Measurements from ENCODE around the gene DLGAP4. TPM values are rescaled to one million over a fixed set of nuclear protein-coding genes. Genes with fewer than 3 reads are reported as not detected.
A peak's percentile ranks its signal among the peaks of the same experiment; 100 is the strongest.

The DLGAP4 gene
- polyA plus RNA-seq, 2 of the 4 experiments (the other 2 are of a cell fraction) = 11.9 to 36.7 TPM

DNA sequence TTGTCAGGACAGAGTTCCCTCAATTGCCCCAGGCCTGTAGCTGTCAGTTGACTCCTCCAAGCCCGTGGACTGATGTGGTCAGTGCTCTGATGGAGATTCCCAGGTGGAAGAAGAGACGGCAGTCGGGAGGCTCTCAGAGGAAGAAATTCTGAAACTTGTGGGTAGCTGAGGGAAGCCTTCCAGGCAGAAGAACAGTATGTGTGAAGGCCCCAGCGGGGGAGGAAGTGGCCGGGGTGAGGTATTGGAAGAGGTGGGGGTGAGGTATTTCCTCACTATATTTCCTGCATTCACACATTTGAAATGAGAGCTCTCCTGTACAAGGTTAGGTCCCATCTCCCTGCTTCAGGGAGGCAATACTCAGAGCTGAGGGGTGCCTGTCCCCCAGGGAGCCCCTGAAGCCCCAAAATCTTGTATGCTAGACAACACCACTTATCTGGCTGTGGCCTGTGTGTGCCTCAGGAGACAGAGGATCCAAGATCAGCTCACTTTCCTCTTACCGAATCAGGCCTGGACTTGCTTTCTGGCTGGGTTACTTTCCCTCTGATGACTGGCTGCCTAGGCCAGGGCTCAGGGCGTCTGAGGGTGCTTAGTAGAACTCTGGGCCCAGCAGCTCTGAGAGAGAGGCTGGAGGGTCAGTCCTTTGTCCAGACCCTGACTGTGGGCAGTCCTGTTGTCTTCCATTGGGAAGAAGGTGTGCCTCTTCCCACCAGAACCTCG lies 185.9 kb downstream of the DLGAP4 start:
- WGBS (ENCODE audit: missing lambda C conversion rate) = 88% methylated on average over 8 of the region's 8 CpGs
- peak in 1 of 2 experiments; percentile 20; a peak in 2 of 6 replicates for ATAC-seq
- no peak for FAIRE-seq
- DNase-seq (ENCODE audit: low read depth in 1 of 2, low spot score in 1 of 2) = no peak
- Histone ChIP-seq H3K27ac (peak overlapping the region in 1 of 2 experiments; percentile 37; a peak in 3 of 6 replicates), H3K4me2 (no peak overlapping the region), H3K4me3 (no peak overlapping the region), H3K9me3 (no peaks in the 10 kb centered on the region), H3K4me1 (no peaks in the 10 kb centered on the region)
- no peak for TF ChIP-seq HEYL (CRISPR knock-in tag; IDR thresholded peaks at IDR 0.05)
- TF ChIP-seq, protein P1, sequence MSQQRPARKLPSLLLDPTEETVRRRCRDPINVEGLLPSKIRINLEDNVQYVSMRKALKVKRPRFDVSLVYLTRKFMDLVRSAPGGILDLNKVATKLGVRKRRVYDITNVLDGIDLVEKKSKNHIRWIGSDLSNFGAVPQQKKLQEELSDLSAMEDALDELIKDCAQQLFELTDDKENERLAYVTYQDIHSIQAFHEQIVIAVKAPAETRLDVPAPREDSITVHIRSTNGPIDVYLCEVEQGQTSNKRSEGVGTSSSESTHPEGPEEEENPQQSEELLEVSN (IDR thresholded peaks at IDR 0.05; ENCODE audit: borderline replicate concordance, low read depth) = no peak
- TF ChIP-seq EHF (CRISPR knock-in tag; IDR thresholded peaks at IDR 0.05) = no peak
- no peak for TF ChIP-seq PHF8 (IDR thresholded peaks at IDR 0.05; ENCODE audit: borderline replicate concordance, low read depth)
- TF ChIP-seq HOXB5 (CRISPR knock-in tag; IDR thresholded peaks at IDR 0.05) = no peak
- TF ChIP-seq ZFP36 (IDR thresholded peaks at IDR 0.05; ENCODE audit: borderline replicate concordance, partially characterized antibody) = no peak
- TF ChIP-seq, protein P2, sequence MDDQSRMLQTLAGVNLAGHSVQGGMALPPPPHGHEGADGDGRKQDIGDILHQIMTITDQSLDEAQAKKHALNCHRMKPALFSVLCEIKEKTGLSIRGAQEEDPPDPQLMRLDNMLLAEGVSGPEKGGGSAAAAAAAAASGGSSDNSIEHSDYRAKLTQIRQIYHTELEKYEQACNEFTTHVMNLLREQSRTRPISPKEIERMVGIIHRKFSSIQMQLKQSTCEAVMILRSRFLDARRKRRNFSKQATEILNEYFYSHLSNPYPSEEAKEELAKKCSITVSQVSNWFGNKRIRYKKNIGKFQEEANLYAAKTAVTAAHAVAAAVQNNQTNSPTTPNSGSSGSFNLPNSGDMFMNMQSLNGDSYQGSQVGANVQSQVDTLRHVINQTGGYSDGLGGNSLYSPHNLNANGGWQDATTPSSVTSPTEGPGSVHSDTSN (IDR thresholded peaks at IDR 0.05) = no peak
- no peak for TF ChIP-seq JUN (IDR thresholded peaks at IDR 0.05)
- no peak for TF ChIP-seq SREBF2 (IDR thresholded peaks at IDR 0.05)
- TF ChIP-seq TFCP2L1 (CRISPR knock-in tag; IDR thresholded peaks at IDR 0.05) = no peak
- TF ChIP-seq, protein P3, sequence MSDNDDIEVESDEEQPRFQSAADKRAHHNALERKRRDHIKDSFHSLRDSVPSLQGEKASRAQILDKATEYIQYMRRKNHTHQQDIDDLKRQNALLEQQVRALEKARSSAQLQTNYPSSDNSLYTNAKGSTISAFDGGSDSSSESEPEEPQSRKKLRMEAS (IDR thresholded peaks at IDR 0.05) = no peak
- TF ChIP-seq, protein P4, sequence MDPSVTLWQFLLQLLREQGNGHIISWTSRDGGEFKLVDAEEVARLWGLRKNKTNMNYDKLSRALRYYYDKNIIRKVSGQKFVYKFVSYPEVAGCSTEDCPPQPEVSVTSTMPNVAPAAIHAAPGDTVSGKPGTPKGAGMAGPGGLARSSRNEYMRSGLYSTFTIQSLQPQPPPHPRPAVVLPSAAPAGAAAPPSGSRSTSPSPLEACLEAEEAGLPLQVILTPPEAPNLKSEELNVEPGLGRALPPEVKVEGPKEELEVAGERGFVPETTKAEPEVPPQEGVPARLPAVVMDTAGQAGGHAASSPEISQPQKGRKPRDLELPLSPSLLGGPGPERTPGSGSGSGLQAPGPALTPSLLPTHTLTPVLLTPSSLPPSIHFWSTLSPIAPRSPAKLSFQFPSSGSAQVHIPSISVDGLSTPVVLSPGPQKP (IDR thresholded peaks at IDR 0.05; ENCODE audit: low read depth, low read length) = no peak
- no peak for TF ChIP-seq ESRRA (IDR thresholded peaks at IDR 0.05; ENCODE audit: borderline replicate concordance, low read length)
- TF ChIP-seq FOSL2 (IDR thresholded peaks at IDR 0.05) = no peak
- no peak for TF ChIP-seq FOSL2 (CRISPR knock-in tag; IDR thresholded peaks at IDR 0.05)
- TF ChIP-seq EHMT2 (IDR thresholded peaks at IDR 0.05; ENCODE audit: low read depth) = no peak
- CTCF ChIA-PET = interaction anchor here (1.0 to 1.2 kb wide), 2 partner anchors 53 to 289 kb away, joined by 3 to 4 read pairs; no protein-coding TSS in a partner anchor
- POLR2A ChIA-PET = no interaction called here

DNA sequence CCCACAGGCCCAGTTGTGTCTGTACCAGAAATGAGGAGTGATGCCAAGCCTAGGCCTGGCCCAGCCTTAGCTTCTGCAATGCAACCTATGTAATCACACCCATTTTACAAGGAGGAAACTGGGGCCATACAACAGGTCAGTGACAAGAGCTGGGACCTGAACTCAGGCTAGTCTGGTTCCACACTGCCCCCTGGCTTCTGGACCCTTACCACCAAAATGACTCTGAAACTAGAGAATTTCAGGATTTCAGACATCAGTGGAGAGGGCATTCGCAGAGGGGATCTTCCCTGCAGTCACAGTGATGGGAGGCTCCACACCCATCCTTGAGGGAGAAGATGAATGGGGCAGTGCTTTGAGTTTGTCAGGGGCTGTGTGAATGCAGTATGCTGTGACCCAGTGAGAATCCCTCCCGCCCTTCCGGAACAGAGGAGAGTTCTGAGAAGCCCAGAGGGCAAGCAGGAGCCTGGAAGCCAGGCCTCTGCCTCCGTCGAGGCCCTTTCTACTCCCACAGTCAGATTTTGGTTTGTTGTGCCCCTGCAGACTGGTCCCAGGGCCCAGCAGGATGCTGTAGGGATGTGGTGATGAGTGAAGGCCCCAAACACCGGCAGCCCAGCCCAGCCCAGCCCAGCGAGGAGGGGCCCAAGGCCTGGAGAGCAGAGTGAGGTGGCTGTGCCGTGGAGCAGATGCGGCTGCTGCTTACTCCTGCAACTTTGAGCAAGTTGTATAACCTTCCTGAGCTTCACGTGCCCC lies 187.1 kb downstream of the DLGAP4 start:
- FAIRE-seq (no peak), ATAC-seq (peak; percentile 21 to 54; a peak in 3 of 6 replicates)
- H3K4me2 ChIP-seq = no peak overlapping the region

More for the DNA sequence above, 187.1 kb downstream of the DLGAP4 start:
- Histone ChIP-seq H3K27ac (peak overlapping the region in 1 of 2 experiments; percentile 37; a peak in 1 of 6 replicates), H3K4me3 (no peak overlapping the region), H3K9me3 (no peaks in the 10 kb centered on the region), H3K4me1 (no peaks in the 10 kb centered on the region)
- TF ChIP-seq RAD21 (conservative IDR thresholded peaks at IDR 0.05 in 1 of 2, IDR thresholded peaks at IDR 0.05 in 1 of 2) = peak in 1 of 2 experiments; percentile 43; a peak in 3 of 5 replicates
- no peak for TF ChIP-seq JUNB (IDR thresholded peaks at IDR 0.05)
- TF ChIP-seq, protein P5, sequence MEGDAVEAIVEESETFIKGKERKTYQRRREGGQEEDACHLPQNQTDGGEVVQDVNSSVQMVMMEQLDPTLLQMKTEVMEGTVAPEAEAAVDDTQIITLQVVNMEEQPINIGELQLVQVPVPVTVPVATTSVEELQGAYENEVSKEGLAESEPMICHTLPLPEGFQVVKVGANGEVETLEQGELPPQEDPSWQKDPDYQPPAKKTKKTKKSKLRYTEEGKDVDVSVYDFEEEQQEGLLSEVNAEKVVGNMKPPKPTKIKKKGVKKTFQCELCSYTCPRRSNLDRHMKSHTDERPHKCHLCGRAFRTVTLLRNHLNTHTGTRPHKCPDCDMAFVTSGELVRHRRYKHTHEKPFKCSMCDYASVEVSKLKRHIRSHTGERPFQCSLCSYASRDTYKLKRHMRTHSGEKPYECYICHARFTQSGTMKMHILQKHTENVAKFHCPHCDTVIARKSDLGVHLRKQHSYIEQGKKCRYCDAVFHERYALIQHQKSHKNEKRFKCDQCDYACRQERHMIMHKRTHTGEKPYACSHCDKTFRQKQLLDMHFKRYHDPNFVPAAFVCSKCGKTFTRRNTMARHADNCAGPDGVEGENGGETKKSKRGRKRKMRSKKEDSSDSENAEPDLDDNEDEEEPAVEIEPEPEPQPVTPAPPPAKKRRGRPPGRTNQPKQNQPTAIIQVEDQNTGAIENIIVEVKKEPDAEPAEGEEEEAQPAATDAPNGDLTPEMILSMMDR (IDR thresholded peaks at IDR 0.05) = peak; percentile 37; the same call in 2 of the 3 replicates
- TF ChIP-seq CEBPB (IDR thresholded peaks at IDR 0.05) = no peak
- no peak for TF ChIP-seq SMC3 (IDR thresholded peaks at IDR 0.05)
- TF ChIP-seq NFE2L2 (conservative IDR thresholded peaks at IDR 0.05; ENCODE audit: low read length) = no peak
- 83% methylated on average over 10 of the region's 10 CpGs for WGBS (ENCODE audit: missing lambda C conversion rate)
- ChIA-PET POLR2A (no interaction called here), CTCF (interaction anchor here (0.6 to 1.7 kb wide), 5 partner anchors 18 to 190 kb away, joined by 3 to 6 read pairs (median 3); no protein-coding TSS in a partner anchor)
- peak in 1 of 2 experiments; percentile 28 for DNase-seq (ENCODE audit: low read depth in 1 of 2, low spot score in 1 of 2)
